Measurements from ENCODE around the gene NHLRC2. TPM values are rescaled to one million over a fixed set of nuclear protein-coding genes. Genes with fewer than 3 reads are reported as not detected.

The NHLRC2 gene
- polyA plus RNA-seq, 1 donor from 2014 or later: 13.0 TPM

GRCh38 chr10:113907166-113907565 is 52.7 kb downstream of the NHLRC2 start:
- no peaks in the 10 kb centered on the region for H3F3A ChIP-seq (ENCODE audit: insufficient read depth, low read length, poor library complexity, severe bottlenecking)
- H3K36me3 ChIP-seq (ENCODE audit: insufficient read depth, low read length): peaks cover 9% of the 10 kb centered on the region
- no peaks in the 10 kb centered on the region for H3K9me3 ChIP-seq (ENCODE audit: low read length)
- TF ChIP-seq POLR2AphosphoS5 (IDR thresholded peaks at IDR 0.05) (no peak), EZH2 (IDR thresholded peaks at IDR 0.05; ENCODE audit: borderline replicate concordance, insufficient read depth, low read length, poor library complexity, severe bottlenecking) (no peak), MXI1 (conservative IDR thresholded peaks at IDR 0.05; ENCODE audit: poor library complexity, severe bottlenecking) (no peak), EP300 (conservative IDR thresholded peaks at IDR 0.05; ENCODE audit: poor library complexity, severe bottlenecking) (no peak), TAF1 (IDR thresholded peaks at IDR 0.05; ENCODE audit: low read depth) (no peak), RAD21 (conservative IDR thresholded peaks at IDR 0.05) (no peak), SMC3 (conservative IDR thresholded peaks at IDR 0.05; ENCODE audit: poor library complexity) (no peak), REST (IDR thresholded peaks at IDR 0.05; ENCODE audit: borderline replicate concordance) (no peak)
- TF ChIP-seq, protein P1, sequence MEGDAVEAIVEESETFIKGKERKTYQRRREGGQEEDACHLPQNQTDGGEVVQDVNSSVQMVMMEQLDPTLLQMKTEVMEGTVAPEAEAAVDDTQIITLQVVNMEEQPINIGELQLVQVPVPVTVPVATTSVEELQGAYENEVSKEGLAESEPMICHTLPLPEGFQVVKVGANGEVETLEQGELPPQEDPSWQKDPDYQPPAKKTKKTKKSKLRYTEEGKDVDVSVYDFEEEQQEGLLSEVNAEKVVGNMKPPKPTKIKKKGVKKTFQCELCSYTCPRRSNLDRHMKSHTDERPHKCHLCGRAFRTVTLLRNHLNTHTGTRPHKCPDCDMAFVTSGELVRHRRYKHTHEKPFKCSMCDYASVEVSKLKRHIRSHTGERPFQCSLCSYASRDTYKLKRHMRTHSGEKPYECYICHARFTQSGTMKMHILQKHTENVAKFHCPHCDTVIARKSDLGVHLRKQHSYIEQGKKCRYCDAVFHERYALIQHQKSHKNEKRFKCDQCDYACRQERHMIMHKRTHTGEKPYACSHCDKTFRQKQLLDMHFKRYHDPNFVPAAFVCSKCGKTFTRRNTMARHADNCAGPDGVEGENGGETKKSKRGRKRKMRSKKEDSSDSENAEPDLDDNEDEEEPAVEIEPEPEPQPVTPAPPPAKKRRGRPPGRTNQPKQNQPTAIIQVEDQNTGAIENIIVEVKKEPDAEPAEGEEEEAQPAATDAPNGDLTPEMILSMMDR (IDR thresholded peaks at IDR 0.05; ENCODE audit: poor library complexity, severe bottlenecking): no peak
- no peak overlapping the region for H3K27ac ChIP-seq (ENCODE audit: low read length)
- H3K9me2 ChIP-seq (ENCODE audit: insufficient read depth, low read length): no peaks in the 10 kb centered on the region
- no peak overlapping the region for H3K9ac ChIP-seq (ENCODE audit: low read length)
- H3K4me3 ChIP-seq (ENCODE audit: low read length): no peak overlapping the region
- H4K20me1 ChIP-seq (ENCODE audit: insufficient read depth): no peaks in the 10 kb centered on the region
- H3K79me2 ChIP-seq (replicated peaks; ENCODE audit: insufficient read depth, low read length): no peaks in the 10 kb centered on the region
- no peak overlapping the region for H3K4me2 ChIP-seq (ENCODE audit: low read length)
- H2AFZ ChIP-seq (ENCODE audit: low read depth, low read length): no peak overlapping the region
- no peaks in the 10 kb centered on the region for H3K27me3 ChIP-seq (ENCODE audit: insufficient read depth, low read depth, low read length)

DNA sequence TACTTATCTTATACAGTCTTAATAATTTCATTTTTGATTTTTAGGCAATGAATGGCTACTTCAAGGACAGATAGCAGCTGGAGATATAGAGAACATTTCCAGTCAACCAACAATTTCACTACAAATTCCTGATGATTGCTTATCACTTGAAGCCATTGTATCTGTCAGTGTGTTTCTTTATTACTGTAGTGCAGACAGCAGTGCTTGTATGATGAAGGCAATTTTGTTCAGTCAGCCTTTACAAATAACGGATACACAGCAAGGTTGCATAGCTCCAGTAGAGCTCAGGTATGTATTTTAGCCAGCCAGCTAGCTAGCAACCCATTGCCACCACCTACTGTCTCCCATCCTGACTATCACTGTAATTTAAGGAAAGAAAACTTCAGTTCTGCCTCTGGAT is 53.8 kb downstream of the NHLRC2 start:
- Histone ChIP-seq H2AFZ (ENCODE audit: low read depth, low read length) (no peak overlapping the region), H3K9me3 (ENCODE audit: low read length) (no peaks in the 10 kb centered on the region), H3F3A (ENCODE audit: insufficient read depth, low read length, poor library complexity, severe bottlenecking) (no peaks in the 10 kb centered on the region), H3K27me3 (ENCODE audit: insufficient read depth, low read depth, low read length) (no peaks in the 10 kb centered on the region), H3K27ac (ENCODE audit: low read length) (no peak overlapping the region), H3K9me2 (ENCODE audit: insufficient read depth, low read length) (no peaks in the 10 kb centered on the region), H3K36me3 (ENCODE audit: insufficient read depth, low read length) (peaks cover 9% of the 10 kb centered on the region), H3K4me2 (ENCODE audit: low read length) (no peak overlapping the region), H3K4me3 (ENCODE audit: low read length) (no peak overlapping the region), H3K79me2 (replicated peaks; ENCODE audit: insufficient read depth, low read length) (no peaks in the 10 kb centered on the region), H4K20me1 (ENCODE audit: insufficient read depth) (no peaks in the 10 kb centered on the region), H3K9ac (ENCODE audit: low read length) (no peak overlapping the region)
- TF ChIP-seq MXI1 (conservative IDR thresholded peaks at IDR 0.05; ENCODE audit: poor library complexity, severe bottlenecking) (no peak), TAF1 (IDR thresholded peaks at IDR 0.05; ENCODE audit: low read depth) (no peak), EZH2 (IDR thresholded peaks at IDR 0.05; ENCODE audit: borderline replicate concordance, insufficient read depth, low read length, poor library complexity, severe bottlenecking) (no peak), EP300 (conservative IDR thresholded peaks at IDR 0.05; ENCODE audit: poor library complexity, severe bottlenecking) (no peak), RAD21 (conservative IDR thresholded peaks at IDR 0.05) (no peak), POLR2AphosphoS5 (IDR thresholded peaks at IDR 0.05) (peak; percentile 63), SMC3 (conservative IDR thresholded peaks at IDR 0.05; ENCODE audit: poor library complexity) (peak; percentile 17)
- TF ChIP-seq, protein P1 (IDR thresholded peaks at IDR 0.05; ENCODE audit: poor library complexity, severe bottlenecking): no peak

All from neural cell (in vitro differentiated cells).